ENCODE results near the gene TCIRG1.

Gene TCIRG1

DNA sequence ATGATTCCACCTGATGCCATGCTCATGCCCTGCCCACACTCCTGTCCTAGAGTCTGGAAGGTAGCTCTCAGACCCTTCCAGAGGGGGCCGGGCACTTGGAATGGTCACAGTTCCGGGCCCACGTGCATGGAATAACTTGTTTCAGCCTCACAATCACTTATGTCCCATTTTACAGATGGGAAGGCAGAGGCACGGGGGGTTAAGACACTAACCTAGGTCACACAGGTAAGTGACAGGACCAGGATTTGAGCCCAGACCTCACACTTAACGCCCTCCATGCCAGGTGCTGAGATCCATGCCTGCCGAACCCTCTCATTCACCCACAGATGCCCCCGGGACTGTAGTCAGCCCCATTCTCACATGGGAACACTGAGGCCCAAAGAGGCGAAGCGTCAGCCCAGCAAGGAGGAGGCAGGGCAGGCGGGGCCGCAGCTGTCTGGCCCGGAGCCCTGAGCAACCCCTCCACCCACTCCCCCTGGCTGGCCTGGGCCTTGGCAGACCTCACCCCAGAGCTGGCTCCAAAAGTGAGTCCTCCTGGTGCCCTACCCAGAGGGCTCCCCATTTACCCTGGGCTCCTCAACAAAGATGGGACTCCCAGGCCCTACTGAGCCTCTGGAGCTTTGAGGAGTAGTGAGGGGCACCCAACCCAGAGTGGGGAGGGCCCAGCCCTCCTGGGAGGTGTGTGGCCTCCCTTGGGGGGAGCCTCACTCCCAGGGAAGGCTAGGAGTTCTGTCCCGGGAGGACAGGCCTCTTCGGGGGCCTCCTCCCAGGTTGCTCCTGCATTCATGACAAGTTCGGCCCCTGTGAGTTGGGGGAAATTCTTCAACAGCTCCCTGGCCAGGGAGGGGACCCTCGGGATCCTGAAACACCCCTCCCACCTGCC lies 31.1 kb upstream of the TCIRG1 start:
- DNase-seq: no peak

- no peak for DNase-seq
Measured at GRCh38 chr11:68008381-68009337, 30.2 kb upstream of the TCIRG1 start.

DNA sequence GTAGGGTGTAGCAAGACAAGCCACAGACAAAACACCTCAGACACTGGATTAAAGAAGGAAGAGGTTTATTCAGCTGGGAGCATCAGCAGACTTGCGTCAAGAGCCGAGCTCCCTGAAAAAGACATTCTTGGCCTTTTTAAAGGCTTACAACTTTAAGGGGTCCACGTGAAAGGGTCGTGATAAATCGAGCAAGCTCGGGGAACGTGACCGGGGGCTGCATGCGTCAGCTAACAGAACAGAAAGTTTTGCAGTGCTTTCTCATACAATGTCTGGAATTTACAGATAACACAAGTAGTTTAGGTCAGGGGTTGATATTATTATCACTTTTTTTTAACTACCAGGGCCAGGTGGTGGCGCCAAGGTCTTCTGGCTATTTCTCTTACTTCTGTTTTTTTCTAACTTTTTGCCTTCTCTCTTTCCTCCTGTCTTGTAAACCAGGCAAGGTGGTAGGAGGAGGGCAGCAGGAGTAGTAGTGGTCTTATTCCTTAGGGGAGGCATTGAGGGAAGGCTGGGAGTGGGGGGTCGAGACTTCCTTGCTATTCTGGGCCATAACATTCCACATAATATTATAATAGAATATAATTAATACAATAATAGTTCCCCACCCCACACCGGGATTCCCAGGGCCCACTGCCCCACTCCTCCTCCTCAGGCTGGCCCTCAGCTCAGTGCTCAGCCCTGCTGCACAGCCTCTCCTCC lies 29.3 kb upstream of the TCIRG1 start:
- no peak for DNase-seq

DNA sequence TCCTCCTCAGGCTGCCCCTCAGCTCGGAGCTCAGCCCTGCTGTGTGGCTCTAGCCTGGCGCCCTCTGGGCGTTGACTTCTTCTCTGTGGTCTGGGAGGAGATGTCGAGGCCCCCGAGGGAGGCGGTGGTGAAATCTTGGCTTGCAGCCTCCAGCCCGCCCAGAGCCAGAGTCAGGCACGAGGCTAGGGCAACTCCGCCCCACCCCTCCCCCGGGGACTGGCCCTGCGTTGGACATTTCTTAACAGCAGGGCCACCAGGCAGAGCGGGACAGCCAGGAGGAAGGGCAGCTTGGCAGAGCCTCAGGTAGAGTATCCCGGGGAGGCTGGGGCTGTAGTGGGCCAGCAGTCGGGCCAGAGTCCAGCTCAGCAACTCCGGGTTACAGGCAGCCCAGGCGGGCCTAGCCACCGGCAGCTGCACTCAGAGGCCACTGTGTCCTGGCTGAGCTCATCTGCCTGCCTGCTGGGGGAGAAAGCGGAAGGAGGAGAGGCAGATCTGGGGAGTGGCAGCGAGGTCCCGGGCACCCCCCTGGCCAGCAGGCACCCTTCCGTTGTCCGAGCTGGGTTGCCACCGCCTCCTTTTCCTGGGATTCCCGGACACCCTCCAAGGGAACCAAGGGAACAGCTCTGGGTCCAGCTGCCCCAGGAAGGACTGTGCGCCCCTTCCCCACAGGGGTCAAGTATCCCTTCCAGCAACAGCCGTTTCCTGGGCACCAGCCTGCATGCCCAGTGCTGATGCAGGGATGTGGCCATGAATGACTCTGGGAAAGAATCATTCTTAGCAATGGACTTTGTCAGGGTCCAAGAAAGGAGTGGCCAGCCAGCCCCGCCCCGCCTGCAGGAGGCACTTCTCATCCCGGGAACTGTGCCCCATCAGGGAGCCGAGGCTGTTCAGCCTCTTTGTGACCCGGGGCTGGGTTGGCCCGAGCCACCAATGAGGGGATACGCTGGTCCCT lies 28.5 kb upstream of the TCIRG1 start, which contains the start of gene ALDH3B1:
Gene ALDH3B1 (plus strand): TSS at position 238 of the 952 bp plus-strand sequence. CDS start 4,971 bp downstream, outside the sequence.
- DNase-seq: no peak

DNA sequence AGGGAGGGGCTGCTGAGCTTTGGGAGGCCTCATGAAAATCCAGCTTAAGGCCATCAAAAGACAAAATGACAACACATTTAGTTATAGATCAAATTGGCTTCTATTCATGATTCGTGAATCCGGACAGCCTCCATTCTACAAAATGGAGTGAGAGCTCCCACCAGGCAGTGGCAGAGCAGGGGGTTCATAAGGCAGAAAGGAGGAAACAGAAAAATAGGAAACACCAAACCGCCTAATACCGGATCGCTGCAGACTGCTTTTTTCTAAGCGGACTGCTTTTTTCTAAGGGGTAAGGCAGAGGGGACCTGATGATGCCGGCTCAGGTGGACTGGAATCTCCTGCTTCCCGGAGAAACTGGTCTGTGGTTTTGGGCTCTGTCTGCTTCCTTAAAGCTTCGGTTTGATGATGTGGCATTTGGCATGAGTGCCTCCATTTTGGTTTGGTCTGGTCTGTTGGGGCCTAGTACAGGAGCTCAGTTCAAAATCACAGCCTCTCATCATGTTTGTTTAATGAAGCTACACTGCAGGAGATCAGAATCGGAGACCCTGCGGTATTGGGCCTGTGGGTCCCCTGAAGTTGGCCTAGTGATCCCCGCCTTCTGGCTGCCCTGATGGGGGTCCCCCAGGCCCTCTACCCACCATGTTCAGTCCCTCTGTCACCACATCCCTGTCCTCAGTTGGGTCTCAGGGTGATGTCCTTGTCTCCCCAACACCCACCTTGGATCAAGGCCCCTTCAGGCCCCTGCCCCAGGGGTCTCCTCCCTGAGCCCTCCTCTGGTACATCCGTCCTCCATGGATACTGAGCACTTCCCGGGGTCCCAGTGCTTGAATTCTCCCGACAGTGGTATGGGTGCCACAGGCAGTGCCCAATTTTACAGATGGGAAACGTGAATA lies 27.5 kb upstream of the TCIRG1 start:
- no peak for DNase-seq

- no peak for DNase-seq
Measured at GRCh38 chr11:68012044-68012842, 26.6 kb upstream of the TCIRG1 start.

DNA sequence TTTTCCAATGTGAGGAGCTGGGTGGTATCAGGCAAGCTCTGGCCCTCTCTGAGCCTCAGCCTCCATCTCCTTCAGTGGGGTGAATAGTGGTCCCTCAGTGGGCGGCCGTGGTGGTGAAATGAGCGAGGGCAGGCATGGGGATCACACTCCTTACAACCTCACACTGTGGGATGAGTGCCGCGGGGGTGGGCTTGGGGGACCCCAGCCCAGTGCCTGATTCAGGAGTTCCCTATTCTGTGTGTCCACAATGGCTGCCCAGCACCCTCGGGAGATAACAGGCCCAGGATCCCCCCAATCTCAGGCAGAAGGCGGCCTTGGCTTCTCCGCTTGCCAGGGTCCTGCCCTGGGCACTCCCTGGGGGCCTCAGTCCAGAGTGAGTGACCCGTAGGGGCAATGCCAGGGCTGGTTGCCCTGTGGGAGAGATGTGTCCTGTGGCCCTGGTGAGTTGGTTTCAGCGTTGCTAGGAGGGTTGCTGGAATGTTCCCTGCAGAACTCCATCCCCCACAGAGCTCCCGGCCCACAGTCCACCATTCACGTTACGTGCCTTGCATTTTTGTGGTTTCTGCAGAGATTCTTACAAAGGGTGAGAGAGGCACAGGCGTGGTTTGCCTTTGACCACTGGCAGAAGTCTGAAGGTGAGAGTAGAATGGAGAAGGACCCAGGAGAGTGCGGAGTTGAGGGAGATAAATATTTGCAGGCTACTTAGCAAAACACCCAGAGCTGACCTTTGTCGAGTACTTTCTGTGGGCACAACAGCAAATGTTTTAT lies 25.8 kb upstream of the TCIRG1 start:
- no peak for DNase-seq

DNA sequence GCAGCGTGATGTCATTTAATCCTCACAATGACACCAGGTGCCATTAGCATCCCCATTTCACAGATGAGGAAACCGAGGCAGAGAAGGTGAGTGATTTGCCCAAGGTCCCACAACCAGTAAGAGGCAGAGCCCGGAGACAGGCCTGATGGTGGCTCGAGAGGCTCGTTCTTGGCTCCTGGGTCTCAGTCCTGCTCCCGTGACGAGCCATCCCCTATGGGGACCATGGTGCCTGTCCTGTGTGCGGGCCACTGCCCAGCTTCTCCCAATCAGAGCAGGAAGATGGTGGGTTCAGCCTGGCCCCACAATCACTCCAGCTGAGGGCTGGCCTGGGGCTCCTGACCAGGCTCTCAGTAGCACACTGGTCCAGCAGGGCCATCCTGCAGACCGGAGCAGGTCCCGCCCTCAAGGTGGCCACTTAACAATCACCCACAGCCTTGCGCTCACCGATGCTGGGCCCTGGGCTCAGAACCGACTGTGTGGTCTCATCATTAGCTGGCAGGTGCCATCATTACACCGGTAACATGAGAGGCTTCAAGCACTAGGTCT lies 25.1 kb upstream of the TCIRG1 start:
- DNase-seq: no peak

GRCh38 chr11:68014157-68014946 lies 24.5 kb upstream of the TCIRG1 start:
- DNase-seq: no peak

GRCh38 chr11:68014947-68015447 lies 23.8 kb upstream of the TCIRG1 start:
- no peak for DNase-seq

DNA sequence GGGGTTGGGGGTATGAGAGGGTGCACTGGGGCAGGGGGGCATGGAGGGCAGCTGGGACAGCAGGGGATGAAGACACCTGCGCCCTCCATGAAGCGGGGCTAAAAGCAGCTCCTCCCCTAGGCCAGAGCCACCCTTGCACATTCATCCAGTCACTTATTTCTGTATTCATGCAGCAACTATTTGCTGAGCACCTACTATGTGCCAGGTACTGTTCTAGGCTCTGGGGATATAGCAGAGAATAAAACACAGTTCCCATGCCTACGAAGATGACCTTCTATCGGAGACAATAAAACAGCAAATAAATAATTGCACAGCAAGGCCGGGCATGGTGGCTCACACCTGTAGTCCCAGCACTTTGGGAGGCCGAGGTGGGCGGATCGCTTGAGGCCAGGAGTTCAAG lies 23.4 kb upstream of the TCIRG1 start:
- no peak for DNase-seq

GRCh38 chr11:68016161-68016903 lies 22.5 kb upstream of the TCIRG1 start:
- DNase-seq: no peak

DNA sequence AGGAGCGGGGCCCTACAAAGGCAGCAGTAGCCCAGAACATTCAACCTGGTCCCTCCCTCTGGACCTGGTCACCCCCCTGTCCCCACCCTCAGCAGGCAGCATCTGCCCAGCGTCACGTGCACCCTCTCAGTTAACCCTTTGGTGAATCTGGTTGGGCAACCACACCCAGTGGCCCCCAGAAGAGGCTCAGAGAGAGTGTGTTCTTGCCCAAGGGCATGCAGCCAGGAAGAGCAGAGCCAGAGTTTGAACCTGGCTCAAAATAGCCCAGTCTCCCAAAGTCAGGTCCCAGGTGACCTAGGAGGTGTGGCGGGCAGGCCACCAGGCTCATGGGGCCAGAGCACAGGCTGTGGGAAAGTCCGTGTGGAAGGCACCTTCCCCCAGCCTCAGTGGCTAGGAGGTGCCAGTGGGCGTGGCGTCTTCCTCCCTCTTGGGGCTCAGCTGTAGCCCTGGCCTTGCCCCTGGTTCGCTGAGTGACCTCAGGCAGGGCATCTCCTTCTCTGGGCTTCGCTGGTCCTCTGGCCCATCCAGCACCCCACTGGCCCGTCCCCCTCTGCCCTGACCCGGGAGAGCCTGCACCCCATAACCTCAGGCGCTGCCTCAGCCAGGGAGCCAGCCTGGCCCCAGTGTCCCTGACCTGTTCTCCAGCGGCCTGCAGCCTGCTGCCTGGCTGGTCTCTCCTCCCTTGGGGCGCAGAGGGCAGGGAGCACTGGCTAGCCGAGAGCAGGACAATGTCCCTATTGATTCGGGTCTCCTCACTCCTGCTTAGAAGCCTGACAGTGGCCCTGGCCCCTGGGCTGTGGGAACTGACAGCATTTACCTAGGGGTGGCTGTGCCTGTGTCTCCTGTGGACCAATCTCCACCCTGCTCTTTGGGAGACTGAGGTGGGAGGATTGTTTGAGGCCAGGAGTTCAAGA lies 21.7 kb upstream of the TCIRG1 start:
- no peak for DNase-seq

DNA sequence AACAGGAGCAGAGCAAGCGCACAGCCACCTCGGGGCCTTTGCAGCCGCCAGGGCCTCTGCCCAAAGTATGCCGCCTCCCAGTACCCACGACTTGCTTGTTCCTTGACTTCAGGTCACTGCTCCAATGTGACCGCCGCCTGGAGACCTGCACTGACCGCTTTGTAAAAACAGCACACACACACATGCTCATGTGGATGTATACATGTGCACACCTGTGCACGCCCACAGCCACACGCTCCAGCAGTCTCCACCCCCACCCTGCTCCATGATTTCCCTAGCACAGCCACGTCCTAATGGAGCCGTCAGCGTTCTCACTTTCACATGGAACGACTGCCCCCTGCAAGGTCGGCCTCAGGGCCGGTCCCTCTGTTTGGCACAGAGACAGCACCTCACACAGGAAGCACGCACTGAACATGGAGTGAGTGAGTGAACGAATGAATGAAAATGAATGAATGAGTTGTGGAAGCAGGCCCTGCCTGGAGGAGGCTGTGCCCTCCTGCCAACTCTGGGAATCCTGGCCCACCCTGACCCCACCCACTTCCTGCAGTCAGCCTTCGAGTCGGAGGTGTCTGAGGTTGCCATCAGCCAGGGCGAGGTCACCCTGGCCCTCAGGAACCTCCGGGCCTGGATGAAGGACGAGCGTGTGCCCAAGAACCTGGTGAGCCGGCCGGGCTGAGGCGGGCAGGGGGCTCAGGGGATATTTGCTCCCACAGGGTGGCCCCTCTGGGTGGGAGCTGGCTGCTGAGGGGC lies 20.7 kb upstream of the TCIRG1 start:
- no peak for DNase-seq

GRCh38 chr11:68018730-68019190 lies 20.1 kb upstream of the TCIRG1 start:
- DNase-seq: no peak
